HepG2 (cell line): Measurements from ENCODE around the gene C19orf38. TPM values are rescaled to one million over a fixed set of nuclear protein-coding genes. Genes with fewer than 3 reads are reported as not detected.

ENCODE experiments used
- CAMTA2 ChIP-seq: sonication (generic); formaldehyde crosslinking; IDR thresholded peaks from 2 replicates; pipeline ENCODE4 v1.4.0; 2020; ENCODE audit warnings: mild to moderate bottlenecking, missing genetic modification reagents, borderline replicate concordance
- CEBPG ChIP-seq: IDR thresholded peaks from 2 replicates; pipeline ENCODE4 v1.6.1; 2016
- HDAC6 ChIP-seq: fragments of 200-600 bp; sonication (generic); IDR thresholded peaks from 2 replicates; pipeline ENCODE4 v1.7.0; 2017; ENCODE audit warnings: mild to moderate bottlenecking, antibody characterized with exemption, low read length, low read depth
- KLF16 ChIP-seq, 2 experiments: sonication (generic) in 1 of 2; formaldehyde crosslinking in 1 of 2; IDR thresholded peaks; 2 replicates each; pipeline versions ENCODE4 v1.6.1 to v1.8.0; 2016 to 2023; ENCODE audit warnings: missing genetic modification reagents in 2 of 2, missing compliant biosample characterization in 1 of 2
- MLXIP ChIP-seq: sonication (generic); formaldehyde crosslinking; IDR thresholded peaks from 2 replicates; pipeline ENCODE4 v1.9.0; 2021; ENCODE audit warnings: missing genetic modification reagents, borderline replicate concordance
- MTA1 ChIP-seq: sonication (generic); formaldehyde crosslinking; IDR thresholded peaks from 2 replicates; pipeline ENCODE4 v1.4.0; 2020; ENCODE audit warnings: missing genetic modification reagents, mild to moderate bottlenecking, borderline replicate concordance
- MXI1 ChIP-seq: IDR thresholded peaks from 3 replicates; pipeline ENCODE4 v1.6.1; 2012; ENCODE audit warnings: low read depth, low read length, inconsistent platforms, borderline replicate concordance
- MYC ChIP-seq: sonication (generic); formaldehyde crosslinking; IDR thresholded peaks from 2 replicates; pipeline ENCODE4 v1.9.0; 2021; ENCODE audit warnings: missing genetic modification reagents, borderline replicate concordance
- NFKBIZ ChIP-seq: IDR thresholded peaks from 2 replicates; pipeline ENCODE4 v1.6.1; 2018; ENCODE audit warnings: missing genetic modification reagents, missing compliant biosample characterization
- NR2C2 ChIP-seq: sonication (generic); formaldehyde crosslinking; IDR thresholded peaks from 2 replicates; pipeline ENCODE4 v1.4.0; 2020; ENCODE audit warnings: missing genetic modification reagents, mild to moderate bottlenecking, moderate library complexity, borderline replicate concordance
- PAX8 ChIP-seq: sonication (generic); formaldehyde crosslinking; IDR thresholded peaks from 2 replicates; pipeline ENCODE4 v1.8.0; 2022; ENCODE audit warnings: mild to moderate bottlenecking, missing genetic modification reagents, borderline replicate concordance
- RAD21 ChIP-seq: fragments of 450-650 bp; formaldehyde crosslinking; IDR thresholded peaks from 2 replicates; pipeline ENCODE4 v1.5.0; 2020; ENCODE audit warnings: mild to moderate bottlenecking
- SALL2 ChIP-seq: sonication (generic); formaldehyde crosslinking; IDR thresholded peaks from 2 replicates; pipeline ENCODE4 v1.8.1; 2023; ENCODE audit warnings: mild to moderate bottlenecking, missing genetic modification reagents, inconsistent platforms
- THAP9 ChIP-seq: sonication (generic); formaldehyde crosslinking; IDR thresholded peaks from 2 replicates; pipeline ENCODE4; 2020; ENCODE audit warnings: missing genetic modification reagents, mild to moderate bottlenecking, borderline replicate concordance
- ZBTB4 ChIP-seq: sonication (generic); formaldehyde crosslinking; IDR thresholded peaks from 2 replicates; pipeline ENCODE4 v1.4.0; 2020; ENCODE audit warnings: missing genetic modification reagents, mild to moderate bottlenecking, borderline replicate concordance
- ZNF180 ChIP-seq: sonication (generic); formaldehyde crosslinking; IDR thresholded peaks from 2 replicates; pipeline ENCODE4 v1.4.0; 2020; ENCODE audit warnings: low read depth, missing genetic modification reagents, borderline replicate concordance
- ZNF766 ChIP-seq: sonication (generic); formaldehyde crosslinking; IDR thresholded peaks from 2 replicates; pipeline ENCODE4 v1.5.0; 2020; ENCODE audit warnings: missing genetic modification reagents, borderline replicate concordance
- ZNF850 ChIP-seq: sonication (generic); formaldehyde crosslinking; conservative IDR thresholded peaks from 2 replicates; pipeline ENCODE4 v1.9.0; 2021; ENCODE audit warnings: mild to moderate bottlenecking, missing genetic modification reagents
- polyA plus RNA-seq, 8 experiments: library from polyadenylated mRNA; depleted of rRNA in 3 of 8; stranded (reverse) in 7 of 8; unstranded in 1 of 8; fragments of >200 nt; fragmentation: Illumina TruSeq in 4 of 8; extraction: Trizol in 4 of 8; gene quantifications; 2 replicates each; pipeline versions ENCODE4 v1.2.1 to v1.2.3, GENCODE V29; 2011 to 2016; ENCODE audit warnings: low read depth in 4 of 8, missing spikeins in 1 of 8, mixed read lengths in 1 of 8; ENCODE audit not compliant: insufficient read depth in 1 of 8
- total RNA-seq, 5 experiments: library from RNA; depleted of rRNA; stranded (reverse); fragments of >200 nt; fragmentation: Illumina TruSeq; extraction: Trizol; gene quantifications; 2 replicates each; pipeline ENCODE4 v1.2.3, GENCODE V29; 2016; ENCODE audit warnings: low read depth in 1 of 5
- TF ChIP-seq, protein P1 (sequence below): sonication (generic); formaldehyde crosslinking; IDR thresholded peaks from 2 replicates; pipeline ENCODE4 v1.4.0; 2020; ENCODE audit warnings: missing genetic modification reagents

The C19orf38 gene
- total and polyA plus RNA-seq, 2 of the 13 experiments (the other 11 are each of a cell fraction or from before 2014, with no cell fraction given): 0.11 TPM; not detected in 1

DNA sequence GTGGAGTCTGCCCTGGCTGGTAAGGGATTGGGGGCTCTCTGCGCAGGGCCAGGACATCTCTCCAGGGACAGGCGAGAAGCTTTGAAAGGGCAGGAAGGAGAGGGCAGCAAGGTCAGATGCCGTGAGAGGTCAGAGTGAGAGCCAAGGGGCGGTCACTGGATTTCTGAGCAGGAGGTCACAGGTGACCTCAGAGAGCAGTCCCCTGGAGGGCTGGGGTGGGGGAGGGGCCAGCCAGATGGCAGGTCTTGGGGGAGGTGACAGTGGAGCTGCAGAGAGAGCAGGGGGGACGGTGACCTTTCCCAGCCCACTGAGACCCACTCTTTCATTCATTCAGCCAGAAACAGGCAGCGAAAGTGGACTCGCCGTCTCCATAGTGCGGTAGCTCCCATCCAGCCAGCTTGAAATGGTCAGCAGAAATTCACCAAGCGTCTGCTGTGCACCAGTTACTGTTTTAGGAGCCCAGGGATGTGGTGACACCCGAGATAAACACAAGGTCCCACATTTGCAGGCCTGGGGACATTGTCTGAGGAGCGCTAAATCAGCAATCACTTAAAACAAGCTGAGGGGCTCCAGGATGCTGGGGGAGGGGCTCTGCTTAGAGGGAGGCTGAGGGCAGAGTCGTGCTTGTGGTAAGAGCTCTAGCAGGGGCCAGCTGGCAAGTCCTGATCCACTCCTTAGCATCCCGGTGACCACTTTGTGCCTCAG is 33.3 kb downstream of the C19orf38 start (continued):
- TF ChIP-seq ZBTB4 (no peak), CEBPG (CRISPR knock-in tag) (no peak), PAX8 (CRISPR knock-in tag) (no peak), NFKBIZ (CRISPR knock-in tag) (no peak), ZNF850 (CRISPR knock-in tag) (no peak), ZNF180 (no peak), ZNF766 (no peak), MLXIP (no peak), MTA1 (CRISPR knock-in tag) (peak; percentile 71; the same call in 1 of the 2 replicates), SALL2 (CRISPR knock-in tag) (no peak), NR2C2 (peak; percentile 68), MXI1 (no peak), THAP9 (CRISPR knock-in tag) (no peak), MYC (no peak), HDAC6 (no peak), RAD21 (CRISPR knock-in tag) (no peak), CAMTA2 (CRISPR knock-in tag) (no peak), KLF16 (CRISPR knock-in tag; IDR thresholded peaks at IDR 0.05) (no peak)
- TF ChIP-seq, protein P1, sequence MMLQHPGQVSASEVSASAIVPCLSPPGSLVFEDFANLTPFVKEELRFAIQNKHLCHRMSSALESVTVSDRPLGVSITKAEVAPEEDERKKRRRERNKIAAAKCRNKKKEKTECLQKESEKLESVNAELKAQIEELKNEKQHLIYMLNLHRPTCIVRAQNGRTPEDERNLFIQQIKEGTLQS (CRISPR knock-in tag): no peak
